Esophagus (tissue), 2 donors: ENCODE data around the gene PGLYRP1. TPM values are rescaled to one million over a fixed set of nuclear protein-coding genes. Genes with fewer than 3 reads are reported as not detected.

Experiments used
- H3K27ac ChIP-seq, 2 donors: one replicate each; pipeline ENCODE4 v1.5.1; 2013; ENCODE audit warnings: low read depth in 2 of 2, mild to moderate bottlenecking in 2 of 2, inconsistent platforms in 1 of 2, low read length in 1 of 2, moderate library complexity in 1 of 2
- H3K27me3 ChIP-seq, 2 donors: one replicate each; pipeline ENCODE4 v1.6.1; 2013; ENCODE audit warnings: low read length in 2 of 2, control low read depth in 1 of 2, mild to moderate bottlenecking in 1 of 2; ENCODE audit not compliant: insufficient read depth in 2 of 2, control insufficient read depth in 1 of 2
- H3K36me3 ChIP-seq, 2 donors: one replicate each; pipeline ENCODE4 v1.6.1; 2013; ENCODE audit warnings: low read length in 1 of 2; ENCODE audit not compliant: control insufficient read depth in 2 of 2, insufficient read depth in 2 of 2
- H3K4me1 ChIP-seq, 2 donors: one replicate each; pipeline ENCODE4 v1.6.1; 2013; ENCODE audit warnings: low read length in 1 of 2; ENCODE audit not compliant: control insufficient read depth in 2 of 2, insufficient read depth in 2 of 2
- H3K4me3 ChIP-seq, 2 donors: one replicate each; pipeline ENCODE4 v1.5.1; 2013; ENCODE audit warnings: low read length in 2 of 2, mild to moderate bottlenecking in 2 of 2, low read depth in 1 of 2, moderate library complexity in 1 of 2
- H3K9me3 ChIP-seq, 2 donors: one replicate each; pipeline ENCODE4 v1.6.1; 2013; ENCODE audit warnings: mild to moderate bottlenecking in 2 of 2, low read depth in 1 of 2, low read length in 1 of 2, moderate library complexity in 1 of 2; ENCODE audit not compliant: control insufficient read depth in 2 of 2, insufficient read depth in 1 of 2
- WGBS, 2 donors: extraction: QIAGEN DNeasy Blood & Tissue Kit; methylation state at CpG; one replicate each; pipeline ENCODE4 v1.1.7; 2013; 5-methylcytosine and 5-hydroxymethylcytosine counted together
- polyA plus RNA-seq, 2 donors: library from polyadenylated mRNA; stranded (reverse); fragments of 200-250 nt; gene quantifications; one replicate each; pipeline ENCODE4 v1.2.3, GENCODE V29; 2013
- donor health status: healthy with polysubstance abuse.
- donor health status: Bipolar disorder and iron deficiency.

The PGLYRP1 gene
- polyA plus RNA-seq, 2 donors = not detected

- Histone ChIP-seq H3K36me3 (peaks cover 0 to 5% of the 10 kb centered on the region in 2 donors), H3K4me3 (peak within 1 kb of the TSS; percentile 77 to 83), H3K27me3 (no peaks in the 10 kb centered on the region), H3K27ac (peak within 1 kb of the TSS; percentile 42 to 83), H3K4me1 (peaks cover 0 to 3% of the 10 kb centered on the region in 2 donors), H3K9me3 (no peaks in the 10 kb centered on the region)
- WGBS, 2 donors = 0 to 1% methylated on average over 34 of the region's 34 CpGs
Measured at GRCh38 chr19:45994998-45995714, 27.7 kb downstream of the PGLYRP1 start, which contains the start of gene CCDC61. TSS of gene CCDC61 (plus strand) at chr19:45995467. CDS start at chr19:46003019, 7,552 bp downstream.

- H3K4me1 ChIP-seq = no peaks in the 10 kb centered on the region
- no peak overlapping the region for H3K27ac ChIP-seq
- H3K4me3 ChIP-seq = peak overlapping the region; percentile 41 to 83
- WGBS, 2 donors = 7 to 8% methylated on average over 8 of the region's 8 CpGs
- H3K27me3 ChIP-seq = no peaks in the 10 kb centered on the region
- H3K36me3 ChIP-seq = peaks cover 0 to 5% of the 10 kb centered on the region in 2 donors
- H3K9me3 ChIP-seq = no peaks in the 10 kb centered on the region
Measured at GRCh38 chr19:45994456-45994997, 28.3 kb downstream of the PGLYRP1 start.

- 85 to 87% methylated on average over 12 of the region's 12 CpGs for WGBS, 2 donors
- H3K27me3 ChIP-seq = no peaks in the 10 kb centered on the region
- H3K4me1 ChIP-seq = no peaks in the 10 kb centered on the region
- H3K36me3 ChIP-seq = no peaks in the 10 kb centered on the region
- H3K9me3 ChIP-seq = no peaks in the 10 kb centered on the region
- H3K27ac ChIP-seq = no peak overlapping the region
- H3K4me3 ChIP-seq = no peak overlapping the region
Measured at GRCh38 chr19:45990113-45990728, 32.6 kb downstream of the PGLYRP1 start.

- H3K4me3 ChIP-seq = no peak overlapping the region
- H3K27ac ChIP-seq = no peak overlapping the region
- 80 to 88% methylated on average over 7 of the region's 7 CpGs for WGBS, 2 donors
- no peaks in the 10 kb centered on the region for H3K9me3 ChIP-seq
- H3K36me3 ChIP-seq = no peaks in the 10 kb centered on the region
- H3K4me1 ChIP-seq = no peaks in the 10 kb centered on the region
- no peaks in the 10 kb centered on the region for H3K27me3 ChIP-seq
Measured at GRCh38 chr19:45985321-45985720, 37.5 kb downstream of the PGLYRP1 start.

- no peaks in the 10 kb centered on the region for H3K9me3 ChIP-seq
- no peak overlapping the region for H3K27ac ChIP-seq
- no peaks in the 10 kb centered on the region for H3K4me1 ChIP-seq
- 52 to 53% methylated on average over 2 of the region's 2 CpGs for WGBS, 2 donors
- no peaks in the 10 kb centered on the region for H3K27me3 ChIP-seq
- no peaks in the 10 kb centered on the region for H3K36me3 ChIP-seq
- H3K4me3 ChIP-seq = no peak overlapping the region
Measured at GRCh38 chr19:45981350-45981749, 41.5 kb downstream of the PGLYRP1 start.

GRCh38 chr19:45978156-45978555 lies 44.7 kb downstream of the PGLYRP1 start:
- H3K4me3 ChIP-seq = no peak overlapping the region
- H3K36me3 ChIP-seq = no peaks in the 10 kb centered on the region
- H3K27ac ChIP-seq = no peak overlapping the region
- no peaks in the 10 kb centered on the region for H3K4me1 ChIP-seq
- peaks cover 0 to 7% of the 10 kb centered on the region in 2 donors for H3K27me3 ChIP-seq
- no peaks in the 10 kb centered on the region for H3K9me3 ChIP-seq
- WGBS, 2 donors = 75 to 76% methylated on average over 7 of the region's 7 CpGs

- 40 to 43% methylated on average over 14 of the region's 14 CpGs for WGBS, 2 donors
- peaks cover 0 to 2% of the 10 kb centered on the region in 2 donors for H3K4me1 ChIP-seq
- no peak overlapping the region for H3K27ac ChIP-seq
- H3K4me3 ChIP-seq = no peak overlapping the region
- peaks cover 0 to 13% of the 10 kb centered on the region in 2 donors for H3K27me3 ChIP-seq
- peaks cover 0 to 4% of the 10 kb centered on the region in 2 donors for H3K9me3 ChIP-seq
- no peaks in the 10 kb centered on the region for H3K36me3 ChIP-seq
Measured at GRCh38 chr19:45976178-45976577, 46.7 kb downstream of the PGLYRP1 start.

GRCh38 chr19:45975306-45976070 lies 47.4 kb downstream of the PGLYRP1 start:
- no peaks in the 10 kb centered on the region for H3K36me3 ChIP-seq
- no peak overlapping the region for H3K27ac ChIP-seq
- H3K9me3 ChIP-seq = peaks cover 0 to 4% of the 10 kb centered on the region in 2 donors
- peaks cover 0 to 13% of the 10 kb centered on the region in 2 donors for H3K27me3 ChIP-seq
- WGBS, 2 donors = 66 to 74% methylated on average over 11 of the region's 11 CpGs
- peaks cover 0 to 2% of the 10 kb centered on the region in 2 donors for H3K4me1 ChIP-seq
- no peak overlapping the region for H3K4me3 ChIP-seq

GRCh38 chr19:45973553-45974338 lies 49.1 kb downstream of the PGLYRP1 start, which contains the start of gene NOVA2:
TSS of gene NOVA2 (minus strand) at chr19:45973865. CDS start at chr19:45973351, 514 bp downstream.
- no peak within 1 kb of the TSS for H3K27ac ChIP-seq
- no peaks in the 10 kb centered on the region for H3K36me3 ChIP-seq
- H3K27me3 ChIP-seq = peaks cover 0 to 13% of the 10 kb centered on the region in 2 donors
- WGBS, 2 donors = 7 to 13% methylated on average over 18 to 55 of the region's 58 CpGs
- peaks cover 0 to 4% of the 10 kb centered on the region in 2 donors for H3K9me3 ChIP-seq
- H3K4me3 ChIP-seq = peak within 1 kb of the TSS; percentile 12 to 26
- peaks cover 0 to 2% of the 10 kb centered on the region in 2 donors for H3K4me1 ChIP-seq
